GM21723 (cell line): Measurements from ENCODE around the gene XDH.

Experiments used
- ATAC-seq: cut with Tn5 transposase; IDR thresholded peaks from one replicate; pipeline ENCODE4 v1.9.1; 2021; ENCODE audit warnings: mild to moderate bottlenecking, moderate library complexity; ENCODE audit not compliant: unreplicated experiment

Gene XDH

GRCh38 chr2:31404302-31404701, 10.2 kb downstream of the XDH start:
- no peak for ATAC-seq

GRCh38 chr2:31402388-31402787, 12.2 kb downstream of the XDH start:
- no peak for ATAC-seq

GRCh38 chr2:31401580-31401979, 13.0 kb downstream of the XDH start:
- ATAC-seq = no peak

DNA sequence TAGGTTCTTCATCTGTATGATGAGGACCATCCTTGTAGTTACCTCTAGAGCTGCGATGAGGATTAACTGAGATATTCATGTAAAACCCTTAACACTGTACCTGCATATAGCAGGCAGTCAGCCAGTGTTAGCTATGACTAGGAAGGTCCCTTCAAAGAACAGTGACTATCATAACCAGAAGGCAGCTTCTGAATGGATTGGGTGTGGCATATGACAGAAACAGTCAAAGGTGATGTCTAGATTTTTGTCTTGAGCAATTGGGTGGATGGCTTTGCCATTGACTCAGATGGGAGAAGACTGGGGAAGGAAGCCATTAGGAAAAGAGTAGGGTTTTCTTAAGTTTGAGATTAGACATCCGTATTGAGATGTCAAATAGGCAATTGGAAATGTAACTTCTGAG, 15.7 kb downstream of the XDH start:
- ATAC-seq = no peak

DNA sequence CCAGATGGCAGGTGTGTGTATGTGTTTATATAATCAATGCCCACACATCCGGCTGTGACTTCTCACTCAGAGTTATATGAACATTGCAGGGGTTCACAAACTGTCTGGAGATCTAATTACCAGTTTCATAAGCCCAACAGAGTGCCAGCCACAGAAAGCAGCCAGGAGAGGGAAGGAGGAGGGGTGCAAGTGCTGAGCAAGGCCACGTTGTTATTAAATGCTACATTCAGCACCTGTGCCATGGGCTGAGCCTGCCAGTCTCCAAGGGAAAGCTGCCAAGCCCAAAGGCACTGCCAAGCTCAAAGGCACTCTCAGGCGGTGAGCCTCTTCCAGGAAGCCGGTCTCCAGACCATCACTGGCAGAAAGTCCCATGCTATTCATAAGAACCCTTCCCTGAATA, 17.4 kb downstream of the XDH start:
- no peak for ATAC-seq

DNA sequence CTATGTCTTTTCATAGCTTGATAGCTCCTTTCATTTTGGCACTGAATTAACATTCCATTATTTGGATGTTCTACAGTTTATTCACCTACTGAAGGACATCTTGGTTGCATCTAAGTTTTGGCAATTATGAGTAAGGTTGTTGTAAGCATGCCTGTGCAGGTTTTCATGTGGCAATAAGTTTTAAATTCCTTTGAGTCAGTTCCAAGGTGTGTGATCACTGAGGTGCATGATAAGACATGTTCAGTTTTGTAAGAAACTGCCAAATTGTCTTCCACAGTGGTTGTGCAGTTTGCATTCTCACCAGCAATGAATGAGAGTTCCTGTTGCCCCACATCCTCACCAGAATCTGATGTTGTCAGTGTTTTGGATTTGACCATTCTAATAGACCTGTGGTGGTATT, 24.2 kb downstream of the XDH start:
- ATAC-seq = no peak

- no peak for ATAC-seq
Measured at GRCh38 chr2:31388736-31389135, 25.8 kb downstream of the XDH start.

DNA sequence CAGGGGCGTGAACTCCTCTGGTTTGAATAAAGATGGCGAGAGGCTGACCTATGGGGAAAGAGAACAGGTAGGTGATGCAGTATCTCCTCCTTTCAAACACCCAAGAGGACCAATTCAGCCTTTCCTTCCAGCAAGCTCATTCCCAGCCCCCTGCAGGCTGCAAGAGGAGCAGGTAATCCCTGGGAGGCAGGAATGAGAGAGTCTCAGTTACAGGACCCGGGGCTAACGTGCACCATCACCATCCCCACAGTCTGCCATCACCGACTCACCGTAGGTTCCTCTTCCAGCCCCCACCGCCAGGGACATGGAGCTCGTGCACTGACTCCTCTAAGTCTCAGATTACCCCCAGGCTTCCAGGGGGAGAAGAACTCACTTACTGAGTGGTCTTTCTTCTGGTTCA, 26.7 kb downstream of the XDH start:
- ATAC-seq = no peak

- no peak for ATAC-seq
Measured at GRCh38 chr2:31386648-31387047, 27.9 kb downstream of the XDH start.

GRCh38 chr2:31386172-31386571, 28.4 kb downstream of the XDH start:
- ATAC-seq = no peak

GRCh38 chr2:31384771-31385276, 29.7 kb downstream of the XDH start:
- ATAC-seq = no peak

GRCh38 chr2:31384351-31384750, 30.2 kb downstream of the XDH start:
- ATAC-seq = no peak

- ATAC-seq = no peak
Measured at GRCh38 chr2:31383471-31384153, 30.9 kb downstream of the XDH start.

DNA sequence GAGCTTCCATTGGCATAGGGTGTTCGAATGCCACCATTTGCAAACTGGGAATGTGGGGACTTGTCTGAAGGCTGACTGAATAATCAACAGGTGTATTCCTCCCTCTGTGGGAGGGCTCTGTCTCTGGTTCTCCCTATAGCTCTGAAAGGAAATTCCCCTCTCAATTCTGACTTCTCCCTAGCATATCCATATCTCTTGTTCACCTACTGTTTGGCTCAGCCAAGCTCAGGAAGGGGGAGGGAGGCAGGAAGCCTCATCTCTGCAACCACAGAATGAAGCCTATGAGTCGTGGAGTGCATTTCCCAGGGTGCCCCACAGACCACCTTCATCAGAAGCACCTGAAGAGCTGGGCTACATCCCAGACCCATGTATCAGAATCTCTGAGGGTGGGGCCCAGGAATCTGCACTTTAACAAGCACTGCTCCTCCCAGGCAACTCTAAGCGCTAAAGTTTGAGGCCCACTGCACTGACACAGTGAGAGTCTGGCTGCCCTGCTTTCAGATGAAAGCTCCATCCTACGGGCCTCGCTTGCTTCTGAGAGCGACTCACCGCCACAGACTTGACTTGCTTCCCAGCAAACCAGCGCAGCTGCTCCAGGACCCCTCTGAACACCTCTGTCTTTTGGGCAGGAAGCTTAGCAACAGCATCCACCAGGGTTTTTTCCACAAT, 32.0 kb downstream of the XDH start:
- ATAC-seq = no peak

DNA sequence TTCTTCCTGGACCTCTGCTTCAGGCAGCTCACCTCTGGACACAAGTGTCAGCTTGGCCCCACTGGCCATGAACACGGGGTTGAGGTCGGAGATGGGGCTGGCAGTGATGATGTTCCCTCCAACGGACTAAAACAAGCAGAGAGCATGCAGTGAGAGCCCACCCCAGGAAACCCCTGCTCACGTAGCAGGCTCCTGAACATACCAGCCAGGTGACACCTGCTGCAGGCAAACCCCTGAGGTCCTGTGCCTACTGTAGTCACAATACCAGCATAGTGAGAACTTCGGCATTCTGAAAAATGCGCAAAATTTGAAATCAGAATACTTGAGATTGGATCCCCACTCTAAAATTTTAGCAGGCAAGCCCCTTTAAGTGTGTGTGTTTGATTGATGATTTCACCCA, 32.9 kb downstream of the XDH start:
- ATAC-seq = no peak

GRCh38 chr2:31380243-31380642, 34.3 kb downstream of the XDH start:
- ATAC-seq = no peak

GRCh38 chr2:31379747-31380146, 34.8 kb downstream of the XDH start:
- no peak for ATAC-seq

DNA sequence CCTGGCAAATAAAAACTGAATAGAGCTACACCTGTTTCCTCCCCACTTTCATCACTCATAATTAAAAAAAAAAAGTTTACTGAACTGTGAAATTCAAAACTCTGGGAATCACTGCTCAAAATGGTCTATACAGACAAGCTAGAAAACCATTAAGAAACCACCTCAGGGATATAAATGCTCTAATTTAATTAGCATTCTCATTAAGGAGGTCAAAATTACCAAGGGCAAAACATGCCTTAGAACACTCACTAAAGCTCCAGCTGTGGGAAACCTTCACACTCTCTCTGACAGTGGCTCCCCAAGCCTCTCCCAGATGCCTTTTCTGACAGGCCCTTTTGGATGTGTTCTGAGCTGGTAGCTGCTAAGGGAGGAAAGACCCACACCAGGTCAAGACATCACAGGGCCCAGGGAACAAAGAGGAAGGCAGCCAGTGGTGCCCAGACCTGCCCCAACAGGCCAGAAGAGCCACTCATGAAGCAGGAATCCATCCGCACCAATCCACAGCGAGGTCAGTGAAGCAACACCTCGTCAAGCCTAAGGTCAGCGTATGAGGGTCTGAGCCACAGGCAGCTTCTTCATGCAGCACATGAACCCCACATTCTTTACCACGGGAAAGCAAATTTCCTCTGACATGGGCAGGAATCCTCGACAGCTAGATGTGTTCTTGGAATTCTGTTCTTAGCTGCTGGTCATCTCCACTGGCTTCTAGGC, 35.6 kb downstream of the XDH start:
- ATAC-seq = no peak

DNA sequence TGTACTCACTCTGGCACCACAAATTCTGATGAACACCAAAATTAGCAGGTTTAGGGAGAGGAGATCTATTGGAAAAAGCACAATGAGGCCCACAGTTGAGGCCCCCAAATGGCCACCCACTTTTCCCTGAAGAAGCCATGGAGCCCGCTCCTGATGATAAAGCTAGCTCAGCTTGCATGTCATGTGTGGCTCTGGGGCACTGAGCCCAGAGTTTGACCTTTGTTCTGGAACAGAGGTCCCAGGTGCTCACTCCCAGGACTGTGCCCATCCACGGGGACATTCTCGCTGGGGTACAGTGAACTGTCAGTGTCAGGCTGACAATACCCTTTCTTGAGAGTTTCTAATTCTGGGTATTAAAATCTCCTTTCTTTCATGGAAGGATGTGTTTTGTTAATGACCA, 36.2 kb downstream of the XDH start:
- no peak for ATAC-seq

GRCh38 chr2:31373127-31373526, 41.4 kb downstream of the XDH start:
- ATAC-seq = no peak

GRCh38 chr2:31372097-31372496, 42.4 kb downstream of the XDH start:
- no peak for ATAC-seq

DNA sequence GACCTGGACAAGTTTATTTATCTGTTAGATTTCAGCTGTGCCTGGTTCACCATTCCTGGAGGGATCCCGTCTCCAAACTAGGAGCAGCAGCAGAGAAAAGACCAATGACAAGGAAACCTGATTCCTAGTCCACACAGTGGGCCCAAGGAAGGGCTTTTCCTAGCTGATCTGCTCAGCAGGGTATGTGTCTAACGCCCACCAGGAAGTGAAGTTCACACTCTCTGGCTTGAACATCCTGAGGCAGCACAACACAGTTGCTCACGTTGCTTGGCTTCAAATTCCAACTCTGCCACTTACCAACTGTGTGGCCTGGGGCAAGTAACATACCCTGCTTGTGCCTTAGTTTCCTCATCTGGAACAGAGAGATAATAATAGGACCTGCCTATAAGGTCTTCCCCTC, 42.9 kb downstream of the XDH start:
- no peak for ATAC-seq
